Measurements from ENCODE around the gene MRTFB. TPM values are rescaled to one million over a fixed set of nuclear protein-coding genes. Genes with fewer than 3 reads are reported as not detected.

MRTFB gene
- total and polyA plus RNA-seq, 2 of the 13 experiments (the other 11 are each of a cell fraction or from before 2014, with no cell fraction given) = 11.4 to 14.0 TPM

DNA sequence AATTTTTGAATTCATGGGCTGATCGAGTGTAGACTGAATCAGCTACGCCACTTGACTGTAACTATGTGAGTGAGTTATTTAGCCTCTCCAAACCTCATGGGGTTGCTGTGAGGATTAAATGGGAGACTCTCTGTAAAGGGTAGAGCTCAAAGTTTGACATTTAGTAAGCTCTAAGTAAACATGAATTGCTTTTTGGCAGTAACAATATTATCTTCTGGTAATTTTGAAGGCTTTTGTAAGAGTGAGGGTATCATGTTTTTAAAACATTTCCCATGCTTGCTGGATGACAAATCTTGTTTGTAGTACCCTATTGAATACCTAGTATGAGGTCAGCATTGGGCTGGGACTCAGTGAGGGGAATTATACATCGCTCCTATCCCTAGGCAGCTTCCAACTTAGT, 35.3 kb downstream of the MRTFB start (continued):
- TF ChIP-seq LCORL (IDR thresholded peaks at IDR 0.05) = peak; percentile 95
- TF ChIP-seq LCORL (CRISPR knock-in tag; IDR thresholded peaks at IDR 0.05) = peak; percentile 95
- 0 out of 2 replicates have a peak, but pooled peaks have one; percentile 11 for TF ChIP-seq ZNF264 (CRISPR knock-in tag; IDR thresholded peaks at IDR 0.05)
- TF ChIP-seq, protein P1, sequence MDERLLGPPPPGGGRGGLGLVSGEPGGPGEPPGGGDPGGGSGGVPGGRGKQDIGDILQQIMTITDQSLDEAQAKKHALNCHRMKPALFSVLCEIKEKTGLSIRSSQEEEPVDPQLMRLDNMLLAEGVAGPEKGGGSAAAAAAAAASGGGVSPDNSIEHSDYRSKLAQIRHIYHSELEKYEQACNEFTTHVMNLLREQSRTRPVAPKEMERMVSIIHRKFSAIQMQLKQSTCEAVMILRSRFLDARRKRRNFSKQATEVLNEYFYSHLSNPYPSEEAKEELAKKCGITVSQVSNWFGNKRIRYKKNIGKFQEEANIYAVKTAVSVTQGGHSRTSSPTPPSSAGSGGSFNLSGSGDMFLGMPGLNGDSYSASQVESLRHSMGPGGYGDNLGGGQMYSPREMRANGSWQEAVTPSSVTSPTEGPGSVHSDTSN (CRISPR knock-in tag; IDR thresholded peaks at IDR 0.05) = no peak
- no peak for TF ChIP-seq U2AF1 (optimal IDR thresholded peaks at IDR 0.05; ENCODE audit: low read depth, low read length)
- 0 out of 2 replicates have a peak, but pooled peaks have one; percentile 24 for TF ChIP-seq ZNF747 (CRISPR knock-in tag; IDR thresholded peaks at IDR 0.05; ENCODE audit: borderline replicate concordance)
- TF ChIP-seq KDM1A (CRISPR knock-in tag; IDR thresholded peaks at IDR 0.05) = no peak
- TF ChIP-seq ELF1 (CRISPR knock-in tag; IDR thresholded peaks at IDR 0.05) = no peak
- TF ChIP-seq, protein P2, sequence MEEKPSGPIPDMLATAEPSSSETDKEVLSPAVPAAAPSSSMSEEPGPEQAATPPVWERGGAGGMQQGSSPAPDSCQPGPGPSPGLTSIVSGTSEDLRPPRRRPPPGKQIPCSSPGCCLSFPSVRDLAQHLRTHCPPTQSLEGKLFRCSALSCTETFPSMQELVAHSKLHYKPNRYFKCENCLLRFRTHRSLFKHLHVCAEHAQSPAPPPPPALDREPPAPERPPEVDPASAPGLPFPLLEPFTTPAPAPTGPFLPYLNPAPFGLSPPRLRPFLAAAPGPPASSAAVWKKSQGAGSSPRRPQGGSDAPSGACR (CRISPR knock-in tag; IDR thresholded peaks at IDR 0.05) = peak; percentile 60; the same call in 1 of the 2 replicates
- no peak for TF ChIP-seq ZNF510 (CRISPR knock-in tag; IDR thresholded peaks at IDR 0.05; ENCODE audit: low read depth)
- TF ChIP-seq FOSL1 (CRISPR knock-in tag; IDR thresholded peaks at IDR 0.05; ENCODE audit: borderline replicate concordance) = no peak
- TF ChIP-seq ZFAT (CRISPR knock-in tag; conservative IDR thresholded peaks at IDR 0.05) = no peak
- TF ChIP-seq ZNF138 (CRISPR knock-in tag; IDR thresholded peaks at IDR 0.05; ENCODE audit: low read depth) = no peak
- no peak for TF ChIP-seq ZNF160 (CRISPR knock-in tag; IDR thresholded peaks at IDR 0.05)
- TF ChIP-seq TP53 (CRISPR knock-in tag; conservative IDR thresholded peaks at IDR 0.05) = no peak
- no peak for TF ChIP-seq ZNF891 (CRISPR knock-in tag; IDR thresholded peaks at IDR 0.05)
- TF ChIP-seq, protein P3, sequence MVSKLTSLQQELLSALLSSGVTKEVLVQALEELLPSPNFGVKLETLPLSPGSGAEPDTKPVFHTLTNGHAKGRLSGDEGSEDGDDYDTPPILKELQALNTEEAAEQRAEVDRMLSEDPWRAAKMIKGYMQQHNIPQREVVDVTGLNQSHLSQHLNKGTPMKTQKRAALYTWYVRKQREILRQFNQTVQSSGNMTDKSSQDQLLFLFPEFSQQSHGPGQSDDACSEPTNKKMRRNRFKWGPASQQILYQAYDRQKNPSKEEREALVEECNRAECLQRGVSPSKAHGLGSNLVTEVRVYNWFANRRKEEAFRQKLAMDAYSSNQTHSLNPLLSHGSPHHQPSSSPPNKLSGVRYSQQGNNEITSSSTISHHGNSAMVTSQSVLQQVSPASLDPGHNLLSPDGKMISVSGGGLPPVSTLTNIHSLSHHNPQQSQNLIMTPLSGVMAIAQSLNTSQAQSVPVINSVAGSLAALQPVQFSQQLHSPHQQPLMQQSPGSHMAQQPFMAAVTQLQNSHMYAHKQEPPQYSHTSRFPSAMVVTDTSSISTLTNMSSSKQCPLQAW (CRISPR knock-in tag; IDR thresholded peaks at IDR 0.05) = no peak
- TF ChIP-seq ZNF274 (CRISPR knock-in tag; IDR thresholded peaks at IDR 0.05) = no peak
- no peak for TF ChIP-seq ZNF646 (CRISPR knock-in tag; IDR thresholded peaks at IDR 0.05)
- no peak for TF ChIP-seq NAIF1 (CRISPR knock-in tag; IDR thresholded peaks at IDR 0.05; ENCODE audit: borderline replicate concordance)
- TF ChIP-seq, protein P4, sequence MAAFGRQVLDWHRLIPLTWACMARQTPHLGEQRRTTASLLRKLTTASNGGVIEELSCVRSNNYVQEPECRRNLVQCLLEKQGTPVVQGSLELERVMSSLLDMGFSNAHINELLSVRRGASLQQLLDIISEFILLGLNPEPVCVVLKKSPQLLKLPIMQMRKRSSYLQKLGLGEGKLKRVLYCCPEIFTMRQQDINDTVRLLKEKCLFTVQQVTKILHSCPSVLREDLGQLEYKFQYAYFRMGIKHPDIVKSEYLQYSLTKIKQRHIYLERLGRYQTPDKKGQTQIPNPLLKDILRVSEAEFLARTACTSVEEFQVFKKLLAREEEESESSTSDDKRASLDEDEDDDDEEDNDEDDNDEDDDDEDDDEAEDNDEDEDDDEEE (CRISPR knock-in tag; IDR thresholded peaks at IDR 0.05) = no peak
- no peak for TF ChIP-seq ZNF766 (CRISPR knock-in tag; IDR thresholded peaks at IDR 0.05; ENCODE audit: borderline replicate concordance)

Data from HepG2 (cell line).